SK-N-SH (cell line): Measurements from ENCODE around the gene IL22. TPM values are rescaled to one million over a fixed set of nuclear protein-coding genes. Genes with fewer than 3 reads are reported as not detected.

Experiments
- CTCF ChIA-PET: fragments of 300-600, 350-600 bp; formaldehyde crosslinking; extraction: SDS; loops from one replicate; lab custom pipeline; 2021; lab: Yijun Ruan, JAX
- POLR2A ChIA-PET: fragments of 350-600 bp; sonication (Branson Sonifier 250); formaldehyde crosslinking; extraction: SDS; loops from one replicate; lab custom pipeline; 2020; ENCODE audit warnings: antibody characterized with exemption, inconsistent platforms; lab: Yijun Ruan, JAX
- DNase-seq: peaks from one replicate; pipeline ENCODE4 v3.0.0; 2012
- H2AFZ ChIP-seq: fragments of 200-600 bp; sonication (generic); 2 replicates; pipeline ENCODE4 v1.8.1; 2016; ENCODE audit warnings: antibody characterized with exemption, mild to moderate bottlenecking, low read depth
- H3F3A ChIP-seq: fragments of 200-600 bp; sonication (generic); replicated peaks from 2 replicates; pipeline ENCODE3; 2016; ENCODE audit warnings: antibody characterized with exemption, mild to moderate bottlenecking; ENCODE audit not compliant: insufficient read depth
- H3K27ac ChIP-seq, 2 experiments: fragments of 200-500 bp in 1 of 2; fragments of 200-600 bp in 1 of 2; sonication (Bioruptor generic) in 1 of 2; sonication (generic), shearing (Covaris generic) in 1 of 2; 2 replicates each; pipeline versions ENCODE4 v1.5.1 to v1.6.1; 2014 to 2016; ENCODE audit warnings: low read depth in 2 of 2, inconsistent platforms in 1 of 2, low read length in 1 of 2, mild to moderate bottlenecking in 1 of 2, mixed read lengths in 1 of 2
- H3K27me3 ChIP-seq: fragments of 200-600 bp; sonication (generic), shearing (Covaris generic); 2 replicates; pipeline ENCODE4 v1.6.1; 2016; ENCODE audit warnings: mixed run types; ENCODE audit not compliant: insufficient read depth
- H3K36me3 ChIP-seq, 2 experiments: fragments of 200-500 bp in 1 of 2; fragments of 200-600 bp in 1 of 2; sonication (Bioruptor generic) in 1 of 2; sonication (generic) in 1 of 2; replicated peaks in 1 of 2; 2 replicates each; pipeline versions ENCODE3 to v1.5.1; 2014 to 2016; ENCODE audit warnings: low read length in 1 of 2, mild to moderate bottlenecking in 1 of 2; ENCODE audit not compliant: insufficient read depth in 2 of 2, control insufficient read depth in 1 of 2
- H3K4me1 ChIP-seq, 2 experiments: fragments of 200-500 bp in 1 of 2; fragments of 200-600 bp in 1 of 2; sonication (Bioruptor generic) in 1 of 2; sonication (generic), shearing (Covaris generic) in 1 of 2; 2 replicates each; pipeline versions ENCODE4 v1.5.1 to v1.6.1; 2014 to 2016; ENCODE audit warnings: low read depth in 1 of 2, low read length in 1 of 2, mixed run types in 1 of 2; ENCODE audit not compliant: insufficient read depth in 2 of 2, control insufficient read depth in 1 of 2
- H3K4me2 ChIP-seq: fragments of 200-600 bp; sonication (generic), shearing (Covaris generic); 2 replicates; pipeline ENCODE4 v1.6.1; 2017; ENCODE audit warnings: mixed run types
- H3K4me3 ChIP-seq, 2 experiments: fragments of 200-500 bp in 1 of 2; fragments of 200-600 bp in 1 of 2; sonication (Bioruptor generic) in 1 of 2; sonication (generic), shearing (Covaris generic) in 1 of 2; 2 replicates each; pipeline versions ENCODE4 v1.5.1 to v1.8.1; 2014 to 2016; ENCODE audit warnings: low read depth in 2 of 2, inconsistent platforms in 1 of 2, low read length in 1 of 2, mild to moderate bottlenecking in 1 of 2, mixed read lengths in 1 of 2, moderate library complexity in 1 of 2
- H3K79me2 ChIP-seq: fragments of 200-600 bp; sonication (generic); 2 replicates; pipeline ENCODE4 v1.8.1; 2017; ENCODE audit warnings: mild to moderate bottlenecking; ENCODE audit not compliant: insufficient read depth
- H3K9ac ChIP-seq: fragments of 200-600 bp; sonication (generic); 2 replicates; pipeline ENCODE4 v1.6.1; 2017; ENCODE audit warnings: mixed run types
- H3K9me2 ChIP-seq: fragments of 200-600 bp; sonication (generic); 2 replicates; pipeline ENCODE4 v1.6.1; 2017; ENCODE audit warnings: mixed run types
- H3K9me3 ChIP-seq: fragments of 200-600 bp; sonication (generic); 2 replicates; pipeline ENCODE4 v1.6.1; 2017; ENCODE audit warnings: mixed run types, mild to moderate bottlenecking, moderate library complexity
- H4K20me1 ChIP-seq: fragments of 200-600 bp; sonication (generic); 2 replicates; pipeline ENCODE4 v1.6.1; 2017; ENCODE audit warnings: mild to moderate bottlenecking, mixed run types; ENCODE audit not compliant: insufficient read depth
- ELF1 ChIP-seq: IDR thresholded peaks from 2 replicates; pipeline ENCODE4 v1.4.0; 2012
- FOXJ3 ChIP-seq: sonication (generic); formaldehyde crosslinking; IDR thresholded peaks from 2 replicates; pipeline ENCODE4 v1.5.1; 2020; ENCODE audit warnings: mild to moderate bottlenecking, missing genetic modification reagents
- FOXM1 ChIP-seq: IDR thresholded peaks from 2 replicates; pipeline ENCODE4 v1.4.0; 2012; ENCODE audit warnings: low read depth, mild to moderate bottlenecking
- JUND ChIP-seq: IDR thresholded peaks from 2 replicates; pipeline ENCODE4 v1.4.0; 2012
- MEF2A ChIP-seq: IDR thresholded peaks from 2 replicates; pipeline ENCODE4 v1.4.0; 2012; ENCODE audit warnings: low read depth, borderline replicate concordance
- MXI1 ChIP-seq: IDR thresholded peaks from 2 replicates; pipeline ENCODE4 v1.6.1; 2012; ENCODE audit warnings: mild to moderate bottlenecking, low read depth, low read length, improper control_type of control experiment
- NRF1 ChIP-seq: IDR thresholded peaks from 2 replicates; pipeline ENCODE4 v1.6.1; 2012; ENCODE audit warnings: low read depth, mild to moderate bottlenecking, low read length
- RXRA ChIP-seq: IDR thresholded peaks from 2 replicates; pipeline ENCODE4 v1.4.0; 2012; ENCODE audit warnings: low read depth, mild to moderate bottlenecking, borderline replicate concordance
- SMC3 ChIP-seq: IDR thresholded peaks from 2 replicates; pipeline ENCODE4 v1.6.1; 2012; ENCODE audit warnings: low read depth, low read length, improper control_type of control experiment
- whole genome bisulfite sequencing: methylation state at CpG from one replicate; pipeline ENCODE4 v1.1.6; 2017; ENCODE audit warnings: low lambda C conversion rate; 5-methylcytosine and 5-hydroxymethylcytosine counted together
- polyA plus RNA-seq, 3 experiments: library from polyadenylated mRNA; depleted of rRNA; stranded (reverse); fragments of >200 nt; gene quantifications; 2 replicates each; pipeline ENCODE4 v1.2.3, GENCODE V29; 2012
- TF ChIP-seq, protein P1 (sequence below): fragments of 150-350 bp; IDR thresholded peaks from 2 replicates; pipeline ENCODE4 v1.6.1; 2017; ENCODE audit warnings: antibody characterized with exemption, low read length, low read depth, borderline replicate concordance
- TF ChIP-seq, protein P2 (sequence below): IDR thresholded peaks from 2 replicates; pipeline ENCODE4 v1.4.0; 2012; ENCODE audit warnings: low read depth, borderline replicate concordance
- TF ChIP-seq, protein P3 (sequence below): IDR thresholded peaks from 2 replicates; pipeline ENCODE4 v1.6.1; 2012; ENCODE audit warnings: mild to moderate bottlenecking, low read depth, low read length, moderate library complexity
- TF ChIP-seq, protein P4 (sequence below): IDR thresholded peaks from 2 replicates; pipeline ENCODE4 v1.4.0; 2012; ENCODE audit warnings: low read depth, borderline replicate concordance

IL22 gene, protein sequence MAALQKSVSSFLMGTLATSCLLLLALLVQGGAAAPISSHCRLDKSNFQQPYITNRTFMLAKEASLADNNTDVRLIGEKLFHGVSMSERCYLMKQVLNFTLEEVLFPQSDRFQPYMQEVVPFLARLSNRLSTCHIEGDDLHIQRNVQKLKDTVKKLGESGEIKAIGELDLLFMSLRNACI
- polyA plus RNA-seq (2012; rRNA removed), result not detected in 2 replicates
- polyA plus RNA-seq (2012; cell fraction: cytosol; rRNA removed), result not detected in 2 replicates
- not detected in 2 replicates for polyA plus RNA-seq (2012; cell fraction: nucleus; rRNA removed)

DNA sequence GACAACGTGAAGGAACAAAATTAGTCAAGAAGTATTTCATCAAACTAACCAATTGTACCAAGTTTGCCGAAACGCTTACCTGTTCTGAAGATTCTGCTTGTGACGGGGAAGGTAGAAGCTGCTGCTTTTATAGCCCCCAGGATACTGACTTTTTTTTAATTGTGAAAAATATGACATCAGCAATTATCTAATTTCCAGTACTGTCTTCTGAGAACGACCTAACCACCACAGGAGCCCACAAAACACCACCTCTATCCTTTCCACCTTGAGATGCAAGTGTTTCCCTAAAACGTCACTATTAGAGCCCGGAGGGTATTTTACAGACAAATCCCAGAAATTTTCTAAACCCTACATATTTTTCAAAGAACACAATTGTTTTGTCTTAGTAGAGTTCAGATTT is at the start of gene IL22:
Gene IL22 (minus strand): TSS at position 101 of the 400 bp plus-strand sequence. CDS start 156 bp downstream, outside the sequence.
- DNase-seq, result no peak
- POLR2A ChIA-PET, result no interaction called here
- TF ChIP-seq, protein P1, sequence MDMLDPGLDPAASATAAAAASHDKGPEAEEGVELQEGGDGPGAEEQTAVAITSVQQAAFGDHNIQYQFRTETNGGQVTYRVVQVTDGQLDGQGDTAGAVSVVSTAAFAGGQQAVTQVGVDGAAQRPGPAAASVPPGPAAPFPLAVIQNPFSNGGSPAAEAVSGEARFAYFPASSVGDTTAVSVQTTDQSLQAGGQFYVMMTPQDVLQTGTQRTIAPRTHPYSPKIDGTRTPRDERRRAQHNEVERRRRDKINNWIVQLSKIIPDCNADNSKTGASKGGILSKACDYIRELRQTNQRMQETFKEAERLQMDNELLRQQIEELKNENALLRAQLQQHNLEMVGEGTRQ, result no peak
- TF ChIP-seq FOXJ3 (no peak), JUND (no peak), FOXM1 (no peak), ELF1 (no peak), SMC3 (no peak)
- TF ChIP-seq, protein P2, sequence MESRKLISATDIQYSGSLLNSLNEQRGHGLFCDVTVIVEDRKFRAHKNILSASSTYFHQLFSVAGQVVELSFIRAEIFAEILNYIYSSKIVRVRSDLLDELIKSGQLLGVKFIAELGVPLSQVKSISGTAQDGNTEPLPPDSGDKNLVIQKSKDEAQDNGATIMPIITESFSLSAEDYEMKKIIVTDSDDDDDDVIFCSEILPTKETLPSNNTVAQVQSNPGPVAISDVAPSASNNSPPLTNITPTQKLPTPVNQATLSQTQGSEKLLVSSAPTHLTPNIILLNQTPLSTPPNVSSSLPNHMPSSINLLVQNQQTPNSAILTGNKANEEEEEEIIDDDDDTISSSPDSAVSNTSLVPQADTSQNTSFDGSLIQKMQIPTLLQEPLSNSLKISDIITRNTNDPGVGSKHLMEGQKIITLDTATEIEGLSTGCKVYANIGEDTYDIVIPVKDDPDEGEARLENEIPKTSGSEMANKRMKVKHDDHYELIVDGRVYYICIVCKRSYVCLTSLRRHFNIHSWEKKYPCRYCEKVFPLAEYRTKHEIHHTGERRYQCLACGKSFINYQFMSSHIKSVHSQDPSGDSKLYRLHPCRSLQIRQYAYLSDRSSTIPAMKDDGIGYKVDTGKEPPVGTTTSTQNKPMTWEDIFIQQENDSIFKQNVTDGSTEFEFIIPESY, result no peak
- TF ChIP-seq, protein P3, sequence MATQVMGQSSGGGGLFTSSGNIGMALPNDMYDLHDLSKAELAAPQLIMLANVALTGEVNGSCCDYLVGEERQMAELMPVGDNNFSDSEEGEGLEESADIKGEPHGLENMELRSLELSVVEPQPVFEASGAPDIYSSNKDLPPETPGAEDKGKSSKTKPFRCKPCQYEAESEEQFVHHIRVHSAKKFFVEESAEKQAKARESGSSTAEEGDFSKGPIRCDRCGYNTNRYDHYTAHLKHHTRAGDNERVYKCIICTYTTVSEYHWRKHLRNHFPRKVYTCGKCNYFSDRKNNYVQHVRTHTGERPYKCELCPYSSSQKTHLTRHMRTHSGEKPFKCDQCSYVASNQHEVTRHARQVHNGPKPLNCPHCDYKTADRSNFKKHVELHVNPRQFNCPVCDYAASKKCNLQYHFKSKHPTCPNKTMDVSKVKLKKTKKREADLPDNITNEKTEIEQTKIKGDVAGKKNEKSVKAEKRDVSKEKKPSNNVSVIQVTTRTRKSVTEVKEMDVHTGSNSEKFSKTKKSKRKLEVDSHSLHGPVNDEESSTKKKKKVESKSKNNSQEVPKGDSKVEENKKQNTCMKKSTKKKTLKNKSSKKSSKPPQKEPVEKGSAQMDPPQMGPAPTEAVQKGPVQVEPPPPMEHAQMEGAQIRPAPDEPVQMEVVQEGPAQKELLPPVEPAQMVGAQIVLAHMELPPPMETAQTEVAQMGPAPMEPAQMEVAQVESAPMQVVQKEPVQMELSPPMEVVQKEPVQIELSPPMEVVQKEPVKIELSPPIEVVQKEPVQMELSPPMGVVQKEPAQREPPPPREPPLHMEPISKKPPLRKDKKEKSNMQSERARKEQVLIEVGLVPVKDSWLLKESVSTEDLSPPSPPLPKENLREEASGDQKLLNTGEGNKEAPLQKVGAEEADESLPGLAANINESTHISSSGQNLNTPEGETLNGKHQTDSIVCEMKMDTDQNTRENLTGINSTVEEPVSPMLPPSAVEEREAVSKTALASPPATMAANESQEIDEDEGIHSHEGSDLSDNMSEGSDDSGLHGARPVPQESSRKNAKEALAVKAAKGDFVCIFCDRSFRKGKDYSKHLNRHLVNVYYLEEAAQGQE, result no peak
- Histone ChIP-seq H3F3A (no peaks in the 10 kb centered on the region), H3K9me3 (no peaks in the 10 kb centered on the region), H3K4me1 (no peaks in the 10 kb centered on the region), H3K27me3 (no peaks in the 10 kb centered on the region), H3K36me3 (no peaks in the 10 kb centered on the region), H3K27ac (no peak within 1 kb of the TSS), H3K9ac (no peak within 1 kb of the TSS), H3K4me2 (no peak within 1 kb of the TSS), H3K79me2 (no peaks in the 10 kb centered on the region), H3K4me3 (no peak within 1 kb of the TSS), H2AFZ (no peak within 1 kb of the TSS), H4K20me1 (no peaks in the 10 kb centered on the region), H3K9me2 (no peaks in the 10 kb centered on the region)
- CTCF ChIA-PET, result no interaction called here
- 78% methylated on average over 7 of the region's 7 CpGs for WGBS

DNA sequence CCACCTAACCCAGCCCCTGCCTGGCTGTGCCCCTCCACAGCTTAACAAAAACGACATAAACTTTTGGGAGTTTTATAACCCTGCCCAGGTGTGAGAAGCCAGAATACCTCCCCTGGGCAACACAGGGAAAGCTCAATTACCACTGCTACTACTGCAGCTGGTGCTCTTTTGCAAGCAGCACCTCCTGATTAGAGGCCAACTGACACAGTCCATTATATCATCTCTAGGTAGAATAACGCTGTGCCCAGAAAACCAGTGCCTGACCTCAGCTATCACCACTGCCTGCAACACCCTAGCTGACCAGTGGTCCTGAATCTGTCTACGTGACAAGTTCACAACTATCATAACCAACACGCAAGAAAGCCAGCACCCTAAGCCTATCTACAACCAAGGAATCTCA is 44.5 kb upstream of the IL22 start:
- H3K27me3 ChIP-seq, result no peaks in the 10 kb centered on the region
- H3K27ac ChIP-seq, result no peak overlapping the region
- WGBS, result 79% methylated on average over 4 of the region's 4 CpGs
- POLR2A ChIA-PET, result no interaction called here
- H3K4me3 ChIP-seq, result no peak overlapping the region
- H3K9me2 ChIP-seq, result no peaks in the 10 kb centered on the region
- H3K4me1 ChIP-seq, result no peaks in the 10 kb centered on the region; a peak in 1 of 4 replicates
- TF ChIP-seq NRF1, result no peak
- TF ChIP-seq, protein P4, sequence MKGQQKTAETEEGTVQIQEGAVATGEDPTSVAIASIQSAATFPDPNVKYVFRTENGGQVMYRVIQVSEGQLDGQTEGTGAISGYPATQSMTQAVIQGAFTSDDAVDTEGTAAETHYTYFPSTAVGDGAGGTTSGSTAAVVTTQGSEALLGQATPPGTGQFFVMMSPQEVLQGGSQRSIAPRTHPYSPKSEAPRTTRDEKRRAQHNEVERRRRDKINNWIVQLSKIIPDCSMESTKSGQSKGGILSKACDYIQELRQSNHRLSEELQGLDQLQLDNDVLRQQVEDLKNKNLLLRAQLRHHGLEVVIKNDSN, result no peak
- TF ChIP-seq, protein P2, result no peak
- no peak for TF ChIP-seq MEF2A
- no peak for TF ChIP-seq RXRA
- no peak for TF ChIP-seq MXI1
- no peaks in the 10 kb centered on the region for H3K9me3 ChIP-seq
- H2AFZ ChIP-seq, result no peak overlapping the region
- no peak overlapping the region for H3K4me2 ChIP-seq
- no peak overlapping the region for H3K9ac ChIP-seq
- CTCF ChIA-PET, result interaction anchor here (0.8 to 1.4 kb wide), 2 partner anchors 18 to 75 kb away, joined by 4 to 5 read pairs; no protein-coding TSS in a partner anchor
- H3K36me3 ChIP-seq, result peaks cover 32 to 44% of the 10 kb centered on the region in 2 experiments
- no peaks in the 10 kb centered on the region for H3F3A ChIP-seq
- no peak for DNase-seq
- H3K79me2 ChIP-seq, result peaks cover 7% of the 10 kb centered on the region; the same call in 1 of the 2 replicates
- no peaks in the 10 kb centered on the region for H4K20me1 ChIP-seq
